ENCODE data around the gene ARHGEF7. TPM values are rescaled to one million over a fixed set of nuclear protein-coding genes. Genes with fewer than 3 reads are reported as not detected.

The ARHGEF7 gene
- total RNA-seq, 1 experiment from 2014 or later, result 46.2 TPM

- H3K79me2 ChIP-seq (ENCODE audit: insufficient read depth, low read length), result peaks cover 16% of the 10 kb centered on the region; the same call in 1 of the 2 replicates
- no peak overlapping the region for H3K27ac ChIP-seq (ENCODE audit: low read depth, low read length)
- CTCF ChIA-PET, result no interaction called here
These were observed 130.7 kb downstream of the ARHGEF7 start for GRCh38 chr13:111245576-111246384.

GRCh38 chr13:111247552-111247951 lies 132.4 kb downstream of the ARHGEF7 start:
- RAD21 ChIA-PET (ENCODE audit: low non-redundant PET in 1 of 2, low total read pairs in 2 of 2, uncharacterized antibody in 2 of 2, unreplicated experiment in 2 of 2), result no interaction called here

More at GRCh38 chr13:111245576-111246384, 130.7 kb downstream of the ARHGEF7 start:
- H2AFZ ChIP-seq (ENCODE audit: low read depth, low read length, poor library complexity, severe bottlenecking), result no peak overlapping the region
- H3K4me3 ChIP-seq (replicated peaks in 1 of 2; ENCODE audit: low read depth in 1 of 2, low read length in 2 of 2), result no peak overlapping the region
- no peak overlapping the region for H3K9ac ChIP-seq (ENCODE audit: low read length)
- DNase-seq (ENCODE audit: low read depth, low spot score) (no peak), ATAC-seq (no peak)
- no peak overlapping the region for H3K4me2 ChIP-seq (ENCODE audit: low read length)
- H4K20me1 ChIP-seq (ENCODE audit: insufficient read depth), result peaks cover 3% of the 10 kb centered on the region; the same call in 1 of the 2 replicates
- RAD21 ChIA-PET (ENCODE audit: low non-redundant PET in 1 of 2, low total read pairs in 2 of 2, uncharacterized antibody in 2 of 2, unreplicated experiment in 2 of 2), result no interaction called here
- no peaks in the 10 kb centered on the region for H3K9me2 ChIP-seq (ENCODE audit: insufficient read depth)
- peaks cover 2 to 10% of the 10 kb centered on the region in 2 experiments; a peak in 1 of 4 replicates for H3K36me3 ChIP-seq (ENCODE audit: control insufficient read depth in 1 of 2, insufficient read depth in 2 of 2, low read length in 2 of 2)
- intact Hi-C loops (cut with micrococcal nuclease), result no loop called here
- H3K27me3 ChIP-seq (ENCODE audit: insufficient read depth, low read length), result no peaks in the 10 kb centered on the region
- H3K9me3 ChIP-seq (ENCODE audit: control insufficient read depth in 1 of 2, insufficient read depth in 1 of 2, low read depth in 1 of 2, low read length in 2 of 2), result no peaks in the 10 kb centered on the region
- TF ChIP-seq EZH2 (IDR thresholded peaks at IDR 0.05) (no peak), ZNF274 (IDR thresholded peaks at IDR 0.05; ENCODE audit: low read depth, low read length) (no peak), SP1 (IDR thresholded peaks at IDR 0.05; ENCODE audit: low read depth) (no peak)
- POLR2A ChIA-PET, result no interaction called here
- H3K4me1 ChIP-seq (ENCODE audit: control insufficient read depth in 1 of 2, insufficient read depth in 2 of 2, low read length in 2 of 2), result no peaks in the 10 kb centered on the region
- BruUV-seq (replicated peaks), result no TSS peak

More at GRCh38 chr13:111247552-111247951, 132.4 kb downstream of the ARHGEF7 start:
- Histone ChIP-seq H3K4me2 (ENCODE audit: low read length) (no peak overlapping the region), H3K4me3 (replicated peaks in 1 of 2; ENCODE audit: low read depth in 1 of 2, low read length in 2 of 2) (no peak overlapping the region), H3K27ac (ENCODE audit: low read depth, low read length) (no peak overlapping the region), H3K9me3 (ENCODE audit: control insufficient read depth in 1 of 2, insufficient read depth in 1 of 2, low read depth in 1 of 2, low read length in 2 of 2) (no peaks in the 10 kb centered on the region), H3K36me3 (ENCODE audit: control insufficient read depth in 1 of 2, insufficient read depth in 2 of 2, low read length in 2 of 2) (peaks cover 2 to 10% of the 10 kb centered on the region in 2 experiments; a peak in 1 of 4 replicates), H3K79me2 (ENCODE audit: insufficient read depth, low read length) (peaks cover 16% of the 10 kb centered on the region; the same call in 1 of the 2 replicates), H3K27me3 (ENCODE audit: insufficient read depth, low read length) (no peaks in the 10 kb centered on the region), H2AFZ (ENCODE audit: low read depth, low read length, poor library complexity, severe bottlenecking) (no peak overlapping the region), H3K4me1 (ENCODE audit: control insufficient read depth in 1 of 2, insufficient read depth in 2 of 2, low read length in 2 of 2) (no peaks in the 10 kb centered on the region), H3K9ac (ENCODE audit: low read length) (no peak overlapping the region), H4K20me1 (ENCODE audit: insufficient read depth) (no peaks in the 10 kb centered on the region; the same call in 1 of the 2 replicates), H3K9me2 (ENCODE audit: insufficient read depth) (no peaks in the 10 kb centered on the region)
- ATAC-seq (no peak), DNase-seq (ENCODE audit: low read depth, low spot score) (no peak)
- CTCF ChIA-PET, result no interaction called here
- intact Hi-C loops (cut with micrococcal nuclease), result no loop called here
- BruUV-seq (replicated peaks), result no TSS peak
- TF ChIP-seq POLR2AphosphoS5 (IDR thresholded peaks at IDR 0.05; ENCODE audit: low read depth, low read length), result no peak
- POLR2A ChIA-PET, result no interaction called here
